Neural progenitor cell (in vitro differentiated cells): Measurements from ENCODE around the gene GRAMD4.

Source experiments
- CTCF ChIP-seq: fragments of 200-600 bp; sonication (generic); IDR thresholded peaks from 2 replicates; pipeline ENCODE4 v1.5.1; 2017; ENCODE audit warnings: antibody characterized with exemption, mild to moderate bottlenecking
- EZH2 ChIP-seq: fragments of 200-600 bp; sonication (generic); IDR thresholded peaks from 2 replicates; pipeline ENCODE4 v1.6.1; 2017; ENCODE audit warnings: antibody characterized with exemption, mild to moderate bottlenecking, moderate library complexity

GRCh38 chr22:46663436-46664100 lies 43.4 kb downstream of the GRAMD4 start:
- TF ChIP-seq CTCF (no peak), EZH2 (no peak)
